CD14-positive monocyte (primary cell): ENCODE measurements around the gene BSN. TPM values are rescaled to one million over a fixed set of nuclear protein-coding genes. Genes with fewer than 3 reads are reported as not detected.

Experiments
- DNase-seq, 3 donors: peaks; one replicate each; pipeline ENCODE4 v3.0.0-alpha.2; 2011 to 2022
- H2AFZ ChIP-seq: 2 replicates; pipeline ENCODE4 v1.6.0; 2012; ENCODE audit warnings: mild to moderate bottlenecking, low read depth, low read length, inconsistent platforms; ENCODE audit not compliant: insufficient read depth, poor library complexity, severe bottlenecking
- H3K27ac ChIP-seq, 2 donors: 1 replicate in 1 of 2; 2 replicates in 1 of 2; pipeline ENCODE4 v1.5.1; 2012 to 2013; ENCODE audit warnings: low read length in 2 of 2, control low read depth in 1 of 2, inconsistent platforms in 1 of 2, low read depth in 1 of 2, mild to moderate bottlenecking in 1 of 2
- H3K27me3 ChIP-seq, 2 donors: one replicate each; pipeline versions ENCODE4 v1.6.0 to v1.6.1; 2011 to 2013; ENCODE audit warnings: low read length in 2 of 2; ENCODE audit not compliant: control insufficient read depth in 2 of 2, insufficient read depth in 2 of 2
- H3K36me3 ChIP-seq, 2 donors: replicated peaks in 1 of 2; 1 replicate in 1 of 2; 2 replicates in 1 of 2; pipeline versions ENCODE4 v1.5.1 to v1.6.1; 2012 to 2013; ENCODE audit warnings: low read length in 2 of 2, control low read depth in 1 of 2, inconsistent platforms in 1 of 2, mild to moderate bottlenecking in 1 of 2; ENCODE audit not compliant: insufficient read depth in 2 of 2, control insufficient read depth in 1 of 2
- H3K4me1 ChIP-seq, 2 donors: 1 replicate in 1 of 2; 2 replicates in 1 of 2; pipeline versions ENCODE4 v1.5.1 to v1.6.1; 2012 to 2013; ENCODE audit warnings: low read length in 2 of 2, control low read depth in 1 of 2, inconsistent platforms in 1 of 2, mild to moderate bottlenecking in 1 of 2, moderate library complexity in 1 of 2; ENCODE audit not compliant: insufficient read depth in 2 of 2, control insufficient read depth in 1 of 2
- H3K4me2 ChIP-seq: replicated peaks from 2 replicates; pipeline ENCODE3; 2012; ENCODE audit warnings: low read length, moderate library complexity, mild to moderate bottlenecking; ENCODE audit not compliant: poor library complexity, severe bottlenecking; ENCODE audit errors: extremely low read depth
- H3K4me3 ChIP-seq, 3 experiments: fragments of 200-600 bp in 1 of 3; sonication (generic) in 1 of 3; replicated peaks in 1 of 3; 1 replicate in 2 of 3; 2 replicates in 1 of 3; pipeline ENCODE4 v1.5.1; 2011 to 2013; ENCODE audit warnings: low read length in 3 of 3, mild to moderate bottlenecking in 3 of 3, control low read depth in 2 of 3, low read depth in 2 of 3, inconsistent platforms in 1 of 3, moderate library complexity in 1 of 3
- H3K79me2 ChIP-seq: 2 replicates; pipeline ENCODE4 v1.6.0; 2012; ENCODE audit warnings: mild to moderate bottlenecking, control low read depth, inconsistent platforms, low read length, moderate library complexity; ENCODE audit not compliant: insufficient read depth
- H3K9ac ChIP-seq: 2 replicates; pipeline ENCODE4 v1.6.0; 2017; ENCODE audit warnings: low read length, mild to moderate bottlenecking; ENCODE audit not compliant: insufficient read depth, poor library complexity, severe bottlenecking
- H3K9me3 ChIP-seq, 2 donors: replicated peaks in 1 of 2; 1 replicate in 1 of 2; 2 replicates in 1 of 2; pipeline versions ENCODE4 v1.5.1 to v1.6.1; 2012 to 2013; ENCODE audit warnings: low read length in 2 of 2, control low read depth in 1 of 2; ENCODE audit not compliant: control insufficient read depth in 1 of 2, insufficient read depth in 1 of 2
- H4K20me1 ChIP-seq: 2 replicates; pipeline ENCODE4 v1.6.0; 2012; ENCODE audit warnings: mild to moderate bottlenecking, low read length, control low read depth, moderate library complexity; ENCODE audit not compliant: insufficient read depth
- H3K27ac Mint-ChIP-seq, 7 donors: one replicate each; pipeline ENCODE4 v1.8.0; 2020; ENCODE audit warnings: mild to moderate bottlenecking in 7 of 7, mixed read lengths in 7 of 7, moderate library complexity in 6 of 7, inconsistent platforms in 2 of 7
- H3K27me3 Mint-ChIP-seq, 3 donors: one replicate each; pipeline ENCODE4 v1.8.0; 2021 to 2022; ENCODE audit warnings: low read depth in 3 of 3, mild to moderate bottlenecking in 3 of 3, mixed read lengths in 3 of 3, moderate library complexity in 3 of 3, inconsistent platforms in 1 of 3
- H3K36me3 Mint-ChIP-seq, 2 donors: one replicate each; pipeline ENCODE4 v1.8.0; 2020; ENCODE audit warnings: mixed read lengths in 2 of 2, inconsistent platforms in 1 of 2, mild to moderate bottlenecking in 1 of 2
- H3K4me1 Mint-ChIP-seq: one replicate; pipeline ENCODE4 v1.8.0; 2020; ENCODE audit warnings: mild to moderate bottlenecking, mixed read lengths
- H3K4me3 Mint-ChIP-seq, 2 donors: one replicate each; pipeline ENCODE4 v1.8.0; 2020; ENCODE audit warnings: mild to moderate bottlenecking in 2 of 2, mixed read lengths in 2 of 2, moderate library complexity in 1 of 2
- H3K9me3 Mint-ChIP-seq, 7 donors: one replicate each; pipeline ENCODE4 v1.8.0; 2020 to 2022; ENCODE audit warnings: mixed read lengths in 7 of 7, mild to moderate bottlenecking in 6 of 7, moderate library complexity in 6 of 7, inconsistent platforms in 2 of 7
- whole genome bisulfite sequencing: methylation state at CpG from one replicate; pipeline ENCODE4 v1.1.5; 2013; ENCODE audit warnings: missing lambda C conversion rate; ENCODE audit not compliant: insufficient coverage; 5-methylcytosine and 5-hydroxymethylcytosine counted together
- intact Hi-C, 2 donors: fragments of 100-400 bp; cut with micrococcal nuclease; formaldehyde crosslinking; loops; one replicate each; pipeline versions ENCODE4 v1.15.0 to v1.15.1; 2023
- polyA plus RNA-seq, 3 donors: library from polyadenylated mRNA; depleted of rRNA in 1 of 3; unstranded in 2 of 3; stranded (reverse) in 1 of 3; fragments of 300-500 nt in 2 of 3; fragments of >200 nt in 1 of 3; fragmentation: Illumina TruSeq in 2 of 3; gene quantifications; 1 replicate in 2 of 3; 2 replicates in 1 of 3; pipeline ENCODE4 v1.2.3, GENCODE V29; 2012 to 2021
- TF ChIP-seq, protein P1 (sequence below): fragments of 200-600 bp; IDR thresholded peaks from one replicate; pipeline ENCODE4 v1.8.0; 2022; ENCODE audit warnings: antibody characterized with exemption, mild to moderate bottlenecking

BSN gene
- polyA plus RNA-seq, 3 donors = not detected

DNA sequence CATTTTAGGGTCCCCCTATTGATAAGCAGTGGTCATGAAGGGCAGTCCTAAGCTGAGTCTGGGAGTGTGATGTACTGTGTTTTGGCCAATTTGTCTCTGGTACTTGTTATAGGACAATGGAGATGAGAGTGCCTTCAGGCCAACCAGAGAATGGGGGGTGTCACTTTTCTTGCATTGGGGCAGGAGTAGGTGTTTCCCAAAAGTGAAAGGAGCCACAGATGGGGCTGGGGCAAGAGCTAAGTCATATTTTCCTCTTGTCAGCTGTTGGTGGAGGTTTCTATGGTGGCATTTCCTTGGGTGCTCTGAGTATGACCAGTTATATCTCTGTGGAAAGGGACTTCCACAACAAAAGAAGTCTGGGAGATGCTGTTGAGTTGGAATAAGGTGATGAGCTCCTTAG, 24.7 kb upstream of the BSN start:
- no peaks in the 10 kb centered on the region for H3K9me3 ChIP-seq
- no peak overlapping the region for H3K4me3 ChIP-seq
- H3K79me2 ChIP-seq = no peaks in the 10 kb centered on the region
- no peaks in the 10 kb centered on the region for H3K4me1 ChIP-seq
- TF ChIP-seq, protein P1, sequence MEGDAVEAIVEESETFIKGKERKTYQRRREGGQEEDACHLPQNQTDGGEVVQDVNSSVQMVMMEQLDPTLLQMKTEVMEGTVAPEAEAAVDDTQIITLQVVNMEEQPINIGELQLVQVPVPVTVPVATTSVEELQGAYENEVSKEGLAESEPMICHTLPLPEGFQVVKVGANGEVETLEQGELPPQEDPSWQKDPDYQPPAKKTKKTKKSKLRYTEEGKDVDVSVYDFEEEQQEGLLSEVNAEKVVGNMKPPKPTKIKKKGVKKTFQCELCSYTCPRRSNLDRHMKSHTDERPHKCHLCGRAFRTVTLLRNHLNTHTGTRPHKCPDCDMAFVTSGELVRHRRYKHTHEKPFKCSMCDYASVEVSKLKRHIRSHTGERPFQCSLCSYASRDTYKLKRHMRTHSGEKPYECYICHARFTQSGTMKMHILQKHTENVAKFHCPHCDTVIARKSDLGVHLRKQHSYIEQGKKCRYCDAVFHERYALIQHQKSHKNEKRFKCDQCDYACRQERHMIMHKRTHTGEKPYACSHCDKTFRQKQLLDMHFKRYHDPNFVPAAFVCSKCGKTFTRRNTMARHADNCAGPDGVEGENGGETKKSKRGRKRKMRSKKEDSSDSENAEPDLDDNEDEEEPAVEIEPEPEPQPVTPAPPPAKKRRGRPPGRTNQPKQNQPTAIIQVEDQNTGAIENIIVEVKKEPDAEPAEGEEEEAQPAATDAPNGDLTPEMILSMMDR = no peak
- Mint-ChIP-seq H3K4me1 (no peaks in the 10 kb centered on the region), H3K27ac (peak overlapping the region in 2 of 7 donors; percentile 19 to 50), H3K4me3 (no peak overlapping the region), H3K36me3 (peaks cover 43 to 46% of the 10 kb centered on the region in 2 donors), H3K27me3 (no peaks in the 10 kb centered on the region), H3K9me3 (peaks cover 0 to 2% (median 0%) of the 10 kb centered on the region in 7 donors)
- H3K27me3 ChIP-seq = no peaks in the 10 kb centered on the region
- no peak overlapping the region for H3K4me2 ChIP-seq
- H3K36me3 ChIP-seq = peaks cover 27 to 37% of the 10 kb centered on the region in 2 donors
- no peak overlapping the region for H3K27ac ChIP-seq
- intact Hi-C loops = no loop called here
- DNase-seq = no peak
- H4K20me1 ChIP-seq = peaks cover 12% of the 10 kb centered on the region
- no peak overlapping the region for H2AFZ ChIP-seq
- H3K9ac ChIP-seq = no peak overlapping the region

DNA sequence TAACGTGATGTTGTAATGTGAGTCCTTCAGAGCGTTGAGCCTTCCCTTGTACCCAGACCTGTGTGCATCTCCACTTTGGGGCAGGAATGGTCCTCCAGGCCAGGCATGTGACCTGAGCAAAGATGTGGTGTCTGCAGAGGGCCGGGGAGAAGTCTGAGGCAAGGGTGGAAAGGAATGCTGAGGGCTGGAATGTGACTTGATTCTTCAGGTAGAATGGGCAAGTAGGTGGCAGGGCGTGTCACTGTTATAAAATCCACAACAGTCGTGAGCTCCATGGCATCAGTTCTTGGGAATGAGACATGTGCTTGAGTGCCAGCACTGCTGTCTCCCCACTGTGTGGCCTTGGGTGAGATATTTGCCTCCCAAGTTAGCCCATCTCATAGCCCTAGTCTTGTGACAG, 24.0 kb upstream of the BSN start:
- Mint-ChIP-seq H3K36me3 (peaks cover 40 to 44% of the 10 kb centered on the region in 2 donors), H3K9me3 (peaks cover 0 to 2% (median 0%) of the 10 kb centered on the region in 7 donors), H3K4me3 (no peak overlapping the region), H3K27me3 (no peaks in the 10 kb centered on the region), H3K27ac (peak overlapping the region in 1 of 7 donors; percentile 34), H3K4me1 (no peaks in the 10 kb centered on the region)
- H3K4me1 ChIP-seq = no peaks in the 10 kb centered on the region
- H3K9me3 ChIP-seq = no peaks in the 10 kb centered on the region
- WGBS = 100% methylated on average over 5 of the region's 5 CpGs
- no peaks in the 10 kb centered on the region for H3K79me2 ChIP-seq
- peaks cover 27 to 35% of the 10 kb centered on the region in 2 donors for H3K36me3 ChIP-seq
- H3K4me3 ChIP-seq = no peak overlapping the region
- no peak overlapping the region for H3K9ac ChIP-seq
- intact Hi-C loops = no loop called here
- peaks cover 12% of the 10 kb centered on the region for H4K20me1 ChIP-seq
- no peak overlapping the region for H3K4me2 ChIP-seq
- DNase-seq = no peak
- TF ChIP-seq, protein P1 = no peak
- no peak overlapping the region for H3K27ac ChIP-seq
- H3K27me3 ChIP-seq = no peaks in the 10 kb centered on the region
- H2AFZ ChIP-seq = no peak overlapping the region
